Measurements from ENCODE around the gene C1QTNF3.

- TF ChIP-seq CTCF (IDR thresholded peaks at IDR 0.05; ENCODE audit: low read depth, low read length, poor library complexity, severe bottlenecking) (no peak), EZH2phosphoT487 (IDR thresholded peaks at IDR 0.05; ENCODE audit: borderline replicate concordance, low read length) (no peak)
Measured at GRCh38 chr5:34007201-34007620, 35.8 kb downstream of the C1QTNF3 start.

Data from DOHH2 (cell line).